OCI-LY1 (cell line): ENCODE data around the gene BTBD6.

Source experiments
- H2AFZ ChIP-seq: fragments of 200-600 bp; sonication (generic), shearing (Covaris generic); 2 replicates; pipeline ENCODE4 v1.6.0; 2014; ENCODE audit warnings: antibody characterized with exemption, mild to moderate bottlenecking, low read length
- H3F3A ChIP-seq: fragments of 200-600 bp; sonication (generic), shearing (Covaris generic); 2 replicates; pipeline ENCODE4 v1.6.0; 2014; ENCODE audit warnings: mild to moderate bottlenecking, antibody characterized with exemption, low read length, moderate library complexity; ENCODE audit not compliant: insufficient read depth
- H3K27ac ChIP-seq: fragments of 200-600 bp; sonication (generic); 2 replicates; pipeline ENCODE4 v1.5.1; 2014; ENCODE audit warnings: low read length, mixed run types, mild to moderate bottlenecking, low read depth; ENCODE audit not compliant: poor library complexity, severe bottlenecking
- H3K27me3 ChIP-seq: fragments of 200-600 bp; sonication (generic); 2 replicates; pipeline ENCODE4 v1.6.0; 2014; ENCODE audit warnings: antibody characterized with exemption, mild to moderate bottlenecking, low read length, moderate library complexity; ENCODE audit not compliant: insufficient read depth
- H3K36me3 ChIP-seq: fragments of 200-600 bp; sonication (generic); 2 replicates; pipeline ENCODE4 v1.6.1; 2014; ENCODE audit warnings: mild to moderate bottlenecking, antibody characterized with exemption, low read length, moderate library complexity, mixed read lengths; ENCODE audit not compliant: insufficient read depth
- H3K4me1 ChIP-seq: fragments of 200-600 bp; sonication (generic); 2 replicates; pipeline ENCODE4 v1.5.1; 2014; ENCODE audit warnings: mild to moderate bottlenecking, low read length, moderate library complexity; ENCODE audit not compliant: insufficient read depth, severe bottlenecking
- H3K4me2 ChIP-seq: fragments of 200-600 bp; sonication (generic), shearing (Covaris generic); 2 replicates; pipeline ENCODE4 v1.6.1; 2014; ENCODE audit warnings: low read length
- H3K4me3 ChIP-seq: fragments of 200-600 bp; sonication (generic); 2 replicates; pipeline ENCODE4 v1.5.1; 2014; ENCODE audit warnings: low read length, low read depth, mild to moderate bottlenecking, mixed read lengths; ENCODE audit not compliant: poor library complexity, severe bottlenecking
- H3K79me2 ChIP-seq: fragments of 200-600 bp; shearing (Covaris generic); 2 replicates; pipeline ENCODE4 v1.6.1; 2016; ENCODE audit warnings: mixed run types, low read length, mixed read lengths; ENCODE audit not compliant: insufficient read depth
- H3K9ac ChIP-seq: fragments of 200-600 bp; sonication (generic), shearing (Covaris generic); 2 replicates; pipeline ENCODE4 v1.6.1; 2014; ENCODE audit warnings: mild to moderate bottlenecking, low read length, mixed read lengths
- H3K9me2 ChIP-seq: fragments of 200-600 bp; sonication (generic), shearing (Covaris generic); 2 replicates; pipeline ENCODE4 v1.6.1; 2014; ENCODE audit warnings: low read depth, mild to moderate bottlenecking, low read length, mixed read lengths
- H3K9me3 ChIP-seq: fragments of 200-600 bp; shearing (Covaris generic); 2 replicates; pipeline ENCODE4 v1.6.1; 2014; ENCODE audit warnings: low read length, mixed read lengths
- H4K20me1 ChIP-seq: fragments of 200-600 bp; sonication (generic), shearing (Covaris generic); 2 replicates; pipeline ENCODE4 v1.6.0; 2016; ENCODE audit warnings: mild to moderate bottlenecking, low read length; ENCODE audit not compliant: insufficient read depth
- EZH2 ChIP-seq: fragments of 200-600 bp; sonication (generic), shearing (Covaris generic); IDR thresholded peaks from 2 replicates; pipeline ENCODE4 v1.8.0; 2017; ENCODE audit warnings: borderline replicate concordance, mixed run types, mild to moderate bottlenecking, antibody characterized with exemption, low read length, moderate library complexity, mixed read lengths
- TF ChIP-seq, protein P1 (sequence below): fragments of 200-600 bp; sonication (generic), shearing (Covaris generic); IDR thresholded peaks from 2 replicates; pipeline ENCODE4 v1.5.1; 2017; ENCODE audit warnings: mild to moderate bottlenecking, antibody characterized with exemption, low read length, moderate library complexity, mixed read lengths

The BTBD6 gene

DNA sequence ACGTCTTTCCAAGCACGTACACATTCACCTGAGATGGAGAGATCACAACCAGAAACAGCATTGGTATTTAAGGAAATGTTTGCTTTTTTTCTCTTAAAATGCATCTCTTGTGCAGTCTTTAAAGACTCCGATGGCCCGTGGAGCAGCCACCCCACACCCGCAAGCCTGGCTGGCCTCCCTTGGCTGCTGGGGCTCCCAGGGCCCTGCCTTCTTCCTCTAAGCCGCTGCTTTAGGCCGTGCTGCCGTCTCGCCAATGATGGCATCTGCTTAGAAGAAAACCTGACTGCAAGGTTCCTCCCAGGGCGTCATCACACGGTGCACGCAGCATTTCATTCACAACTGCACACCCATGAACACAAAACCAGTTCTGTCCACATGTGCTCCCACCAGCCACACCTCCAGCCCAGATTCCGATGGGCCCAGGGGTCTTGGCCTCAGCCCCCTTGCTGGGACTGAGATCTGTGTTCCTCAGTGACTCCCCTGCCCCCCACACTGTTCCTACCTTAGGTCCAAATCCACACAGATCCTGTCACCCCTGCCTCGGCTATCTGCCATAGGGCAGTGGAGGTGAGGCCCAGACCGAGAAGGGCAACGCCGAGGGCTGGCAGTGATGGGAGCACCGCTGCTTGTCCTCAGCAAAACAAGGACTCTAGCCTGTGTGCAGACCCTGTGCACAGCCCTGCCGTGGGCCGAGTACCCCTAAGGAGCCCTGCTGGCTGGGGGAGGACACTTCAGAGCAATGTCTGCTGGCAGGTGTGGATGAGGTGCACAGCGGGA, 4.4 kb downstream of the BTBD6 start:
- H3K4me1 ChIP-seq = peaks cover 16% of the 10 kb centered on the region
- H3K9ac ChIP-seq = no peak overlapping the region
- H2AFZ ChIP-seq = no peak overlapping the region
- TF ChIP-seq EZH2 = no peak
- TF ChIP-seq, protein P1, sequence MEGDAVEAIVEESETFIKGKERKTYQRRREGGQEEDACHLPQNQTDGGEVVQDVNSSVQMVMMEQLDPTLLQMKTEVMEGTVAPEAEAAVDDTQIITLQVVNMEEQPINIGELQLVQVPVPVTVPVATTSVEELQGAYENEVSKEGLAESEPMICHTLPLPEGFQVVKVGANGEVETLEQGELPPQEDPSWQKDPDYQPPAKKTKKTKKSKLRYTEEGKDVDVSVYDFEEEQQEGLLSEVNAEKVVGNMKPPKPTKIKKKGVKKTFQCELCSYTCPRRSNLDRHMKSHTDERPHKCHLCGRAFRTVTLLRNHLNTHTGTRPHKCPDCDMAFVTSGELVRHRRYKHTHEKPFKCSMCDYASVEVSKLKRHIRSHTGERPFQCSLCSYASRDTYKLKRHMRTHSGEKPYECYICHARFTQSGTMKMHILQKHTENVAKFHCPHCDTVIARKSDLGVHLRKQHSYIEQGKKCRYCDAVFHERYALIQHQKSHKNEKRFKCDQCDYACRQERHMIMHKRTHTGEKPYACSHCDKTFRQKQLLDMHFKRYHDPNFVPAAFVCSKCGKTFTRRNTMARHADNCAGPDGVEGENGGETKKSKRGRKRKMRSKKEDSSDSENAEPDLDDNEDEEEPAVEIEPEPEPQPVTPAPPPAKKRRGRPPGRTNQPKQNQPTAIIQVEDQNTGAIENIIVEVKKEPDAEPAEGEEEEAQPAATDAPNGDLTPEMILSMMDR = no peak
- H3K9me2 ChIP-seq = no peaks in the 10 kb centered on the region
- no peaks in the 10 kb centered on the region for H3K79me2 ChIP-seq
- no peak overlapping the region for H3K4me3 ChIP-seq
- no peaks in the 10 kb centered on the region for H3K9me3 ChIP-seq
- no peak overlapping the region for H3K27ac ChIP-seq
- peaks cover 21% of the 10 kb centered on the region for H3K36me3 ChIP-seq
- H4K20me1 ChIP-seq = no peaks in the 10 kb centered on the region
- no peak overlapping the region for H3K4me2 ChIP-seq
- H3F3A ChIP-seq = no peaks in the 10 kb centered on the region
- no peaks in the 10 kb centered on the region for H3K27me3 ChIP-seq

GRCh38 chr14:105253329-105253682, 5.0 kb downstream of the BTBD6 start:
- Histone ChIP-seq H4K20me1 (no peaks in the 10 kb centered on the region), H3K27me3 (no peaks in the 10 kb centered on the region), H3K27ac (no peak overlapping the region), H2AFZ (no peak overlapping the region), H3K36me3 (peaks cover 21% of the 10 kb centered on the region), H3K79me2 (no peaks in the 10 kb centered on the region), H3K4me1 (peaks cover 11% of the 10 kb centered on the region), H3F3A (no peaks in the 10 kb centered on the region), H3K9ac (no peak overlapping the region), H3K4me2 (no peak overlapping the region), H3K4me3 (no peak overlapping the region), H3K9me2 (no peaks in the 10 kb centered on the region), H3K9me3 (no peaks in the 10 kb centered on the region)
- no peak for TF ChIP-seq EZH2
- TF ChIP-seq, protein P1 = no peak

GRCh38 chr14:105255021-105255507, 6.7 kb downstream of the BTBD6 start:
- Histone ChIP-seq H3K4me2 (no peak overlapping the region), H3K9me3 (no peaks in the 10 kb centered on the region), H3K36me3 (peaks cover 19% of the 10 kb centered on the region), H3K27me3 (no peaks in the 10 kb centered on the region), H2AFZ (no peak overlapping the region), H3K9me2 (no peaks in the 10 kb centered on the region), H4K20me1 (no peaks in the 10 kb centered on the region), H3F3A (no peaks in the 10 kb centered on the region), H3K4me1 (peaks cover 8% of the 10 kb centered on the region), H3K9ac (no peak overlapping the region), H3K79me2 (no peaks in the 10 kb centered on the region), H3K4me3 (no peak overlapping the region), H3K27ac (no peak overlapping the region)
- no peak for TF ChIP-seq EZH2
- TF ChIP-seq, protein P1 = no peak
